Pancreas (tissue), 8 donors: ENCODE measurements around the gene SERF1A. TPM values are rescaled to one million over a fixed set of nuclear protein-coding genes. Genes with fewer than 3 reads are reported as not detected.

Source experiments
- polyA plus RNA-seq, 2 donors: library from polyadenylated mRNA; stranded (reverse); fragments of 200-250 nt; gene quantifications; one replicate each; pipeline ENCODE4 v1.2.3, GENCODE V29; 2013
- total RNA-seq, 6 donors: library from RNA; stranded (reverse); fragmentation: NEBNext Ultra II Directional in 4 of 6; extraction: Animal tissue kit (Norgen Biotek cat#: 25700) in 4 of 6; gene quantifications; one replicate each; pipeline versions ENCODE4 v1.2.1 to v1.2.4, GENCODE V29; 2021 to 2023
- donor health status: healthy with polysubstance abuse.
- donor health status: DM: no; HTN: no; CAD: no; lungs with moderate emphysema.
- donor health status: DM: no; HTN: no; CAD: no.
- donor health status: Bipolar disorder and iron deficiency.
- donor health status: DM: yes; HTN: yes; CAD: no.
- donor health status: DM: no; HTN: no; CAD: no.
- donor health status: DM: no; HTN: no; CAD: no.
- donor health status: DM: yes; HTN: yes; CAD: no.

The SERF1A gene
- total and polyA plus RNA-seq, 8 donors, result 0.66 to 12.3 (median 2.0) TPM

Other genes starting within 250 kb of the SERF1A start
- 10 to 100 TPM in 4 of 6 donors, 1 to 10 TPM in 2; 9.3 to 14.6 (median 11.9) TPM for gene SMN1, start 24.4 kb downstream of the SERF1A start, total RNA-seq
- 10 to 100 TPM; 16.4 to 20.8 TPM for gene SMN1, start 24.4 kb downstream of the SERF1A start, polyA plus RNA-seq
- 10 to 100 TPM in 2 of 6 donors, 1 to 10 TPM in 4; 3.2 to 14.4 (median 6.1) TPM for gene NAIP, start 124.7 kb downstream of the SERF1A start, total RNA-seq
- gene NAIP, start 124.7 kb downstream of the SERF1A start, polyA plus RNA-seq, result 10 to 100 TPM in 1 of 2 donors, 1 to 10 TPM in 1; 2.7 to 12.9 TPM
- gene GTF2H2, start 167.0 kb downstream of the SERF1A start, total RNA-seq, result 10 to 100 TPM in 3 of 6 donors, 1 to 10 TPM in 3; 5.5 to 14.8 (median 9.5) TPM
- gene GTF2H2, start 167.0 kb downstream of the SERF1A start, polyA plus RNA-seq, result 1 to 10 TPM; 3.8 to 8.1 TPM